Measurements from ENCODE around the gene HEXD. TPM values are rescaled to one million over a fixed set of nuclear protein-coding genes. Genes with fewer than 3 reads are reported as not detected.
"Not testable (repeated sequence)": the region's sequence is repeated elsewhere in the genome, so short reads cannot be mapped to it uniquely, and the experiment has no call there.

The HEXD gene
- total and polyA plus RNA-seq, 10 of the 15 experiments (the other 5 are each of a cell fraction or from before 2014, with no cell fraction given) = 1.6 to 24.2 (median 7.0) TPM

- TF ChIP-seq REST (IDR thresholded peaks at IDR 0.05; ENCODE audit: low read depth, low read length) = no peak
- no peak; the same call in 1 of the 2 replicates for TF ChIP-seq DPF2 (IDR thresholded peaks at IDR 0.05)
- no peak for TF ChIP-seq SPI1 (IDR thresholded peaks at IDR 0.05; ENCODE audit: borderline replicate concordance, insufficient read depth, low read depth, low read length)
- no peak for TF ChIP-seq IRF4 (IDR thresholded peaks at IDR 0.05; ENCODE audit: low read depth, low read length)
- TF ChIP-seq ZNF217 (IDR thresholded peaks at IDR 0.05) = no peak
- TF ChIP-seq GATAD2B (conservative IDR thresholded peaks at IDR 0.05; ENCODE audit: low read depth) = peak; percentile 12; the same call in 1 of the 2 replicates
- TF ChIP-seq ZBTB33 (IDR thresholded peaks at IDR 0.05) = no peak
- TF ChIP-seq BCL11A (IDR thresholded peaks at IDR 0.05; ENCODE audit: low read depth, low read length) = 0 out of 2 replicates have a peak, but pooled peaks have one; percentile 23
- TF ChIP-seq POLR2A (IDR thresholded peaks at IDR 0.05; ENCODE audit: low read depth, low read length) = no peak
- no peak for TF ChIP-seq PAX8 (IDR thresholded peaks at IDR 0.05)
- TF ChIP-seq LARP7 (IDR thresholded peaks at IDR 0.05) = peak; percentile 85
- TF ChIP-seq MEF2B (IDR thresholded peaks at IDR 0.05; ENCODE audit: partially characterized antibody, poor library complexity, severe bottlenecking) = no peak
- TF ChIP-seq CEBPB (IDR thresholded peaks at IDR 0.05; ENCODE audit: borderline replicate concordance in 1 of 2, low read depth in 2 of 2, low read length in 2 of 2) = no peak
- TF ChIP-seq KDM1A (IDR thresholded peaks at IDR 0.05; ENCODE audit: borderline replicate concordance) = no peak
- TF ChIP-seq HDAC6 (IDR thresholded peaks at IDR 0.05; ENCODE audit: unreplicated experiment) = peak; percentile 40
- no peak for TF ChIP-seq BCLAF1 (IDR thresholded peaks at IDR 0.05)
Measured at GRCh38 chr17:82458885-82459424, 40.8 kb downstream of the HEXD start (continued).

DNA sequence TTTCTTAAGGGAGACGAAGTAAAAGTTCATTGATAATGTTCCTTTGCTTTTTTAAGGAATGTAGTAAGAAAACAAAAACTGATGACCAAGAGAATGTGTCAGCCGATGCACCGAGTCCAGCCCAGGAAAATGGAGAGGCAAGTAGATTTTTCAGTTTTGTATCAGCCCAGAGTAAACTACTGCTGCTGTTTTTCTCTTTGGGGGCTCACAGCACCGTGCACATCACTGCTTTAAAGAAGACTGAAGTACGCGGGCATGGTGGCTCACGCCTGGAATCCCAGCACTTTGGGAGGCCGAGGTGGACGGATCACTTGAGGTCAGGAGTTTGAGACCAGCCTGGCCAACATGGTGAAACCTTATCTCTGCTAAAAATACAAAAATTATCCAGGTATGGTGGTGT, 41.8 kb downstream of the HEXD start:
- Histone ChIP-seq H3K36me3 (ENCODE audit: control insufficient read depth in 2 of 2, insufficient read depth in 2 of 2, low read length in 1 of 2) (peaks cover 15 to 33% of the 10 kb centered on the region in 2 experiments), H3K4me2 (ENCODE audit: control insufficient read depth, insufficient read depth) (peak overlapping the region; percentile 79; the same call in 1 of the 2 replicates), H3K79me2 (ENCODE audit: control insufficient read depth, insufficient read depth, low read length) (peaks cover 10% of the 10 kb centered on the region)
- SMC1A ChIA-PET (ENCODE audit: uncharacterized antibody, unreplicated experiment); ATAC-seq; H2AFZ ChIP-seq (ENCODE audit: control insufficient read depth, low read depth, low read length); H3K9ac ChIP-seq (ENCODE audit: control insufficient read depth, insufficient read depth, low read length); H3K9me3 ChIP-seq (replicated peaks; ENCODE audit: control insufficient read depth, insufficient read depth, low read length); BruUV-seq (replicated peaks); H3K27me3 ChIP-seq (replicated peaks in 1 of 2; ENCODE audit: control insufficient read depth in 2 of 2, insufficient read depth in 2 of 2, low read length in 1 of 2); in situ Hi-C loops (cut with MboI); H3K27ac ChIP-seq (ENCODE audit: control insufficient read depth, insufficient read depth); H4K20me1 ChIP-seq (ENCODE audit: control insufficient read depth, insufficient read depth); intact Hi-C loops (cut with micrococcal nuclease; ENCODE audit: unreplicated experiment); H3K4me1 ChIP-seq (ENCODE audit: control insufficient read depth, insufficient read depth, low read length); DNase-seq (ENCODE audit: low read depth, low spot score); FAIRE-seq; H3K4me3 ChIP-seq: not testable (repeated sequence)
- POLR2A ChIA-PET = interaction anchor here (0.8 to 0.9 kb wide), 2 partner anchors 37 to 109 kb away, joined by 3 read pairs; no protein-coding TSS in a partner anchor
- 91% methylated on average over 9 of the region's 9 CpGs for WGBS (ENCODE audit: insufficient coverage, insufficient replicate concordance, low lambda C conversion rate, missing lambda C conversion rate)
- RAD21 ChIA-PET (ENCODE audit: unreplicated experiment) = interaction anchor here (1.4 kb wide), 1 partner anchor 91 kb away, joined by 3 read pairs; no protein-coding TSS in a partner anchor
- CTCF ChIA-PET = interaction anchor here (2.0 kb wide), 1 partner anchor 91 kb away, joined by 6 read pairs; no protein-coding TSS in a partner anchor

Measured in GM12878 (cell line).